Heart left ventricle (tissue), 16 donors: ENCODE measurements around the gene PRPSAP2. TPM values are rescaled to one million over a fixed set of nuclear protein-coding genes. Genes with fewer than 3 reads are reported as not detected.
A peak's percentile ranks its signal among the peaks of the same experiment; 100 is the strongest.

ENCODE experiments used
- ATAC-seq, 4 donors: fragments of 200-7000 bp; cut with Tn5 transposase; one replicate each; pipeline ENCODE4 v1.9.1; 2020 to 2022; ENCODE audit warnings: moderate library complexity in 4 of 4, mild to moderate bottlenecking in 3 of 4, moderate number of reproducible peaks in 1 of 4
- DNase-seq, 5 donors: peaks; one replicate each; pipeline ENCODE4 v3.0.0-alpha.2; 2020
- H3K27ac ChIP-seq, 12 donors: fragments of 200-600 bp; sonication (generic) in 4 of 12; one replicate each; pipeline versions ENCODE4 v1.5.0 to v1.8.0; 2016 to 2022; ENCODE audit warnings: mild to moderate bottlenecking in 2 of 12
- H3K27me3 ChIP-seq, 9 donors: fragments of 200-600 bp; sonication (generic) in 2 of 9; one replicate each; pipeline versions ENCODE4 v1.5.1 to v1.8.0; 2016 to 2022; ENCODE audit warnings: mild to moderate bottlenecking in 3 of 9
- H3K36me3 ChIP-seq, 9 donors: fragments of 200-600 bp; sonication (generic) in 2 of 9; one replicate each; pipeline versions ENCODE4 v1.5.0 to v1.8.0; 2018 to 2022; ENCODE audit warnings: mild to moderate bottlenecking in 2 of 9
- H3K4me1 ChIP-seq, 12 donors: fragments of 200-600 bp; sonication (generic) in 4 of 12; one replicate each; pipeline versions ENCODE4 v1.5.0 to v1.8.0; 2016 to 2022; ENCODE audit warnings: mild to moderate bottlenecking in 3 of 12
- H3K4me3 ChIP-seq, 12 donors: fragments of 200-600 bp; sonication (generic) in 4 of 12; one replicate each; pipeline versions ENCODE4 v1.5.0 to v1.8.0; 2017 to 2022; ENCODE audit warnings: mild to moderate bottlenecking in 9 of 12, moderate library complexity in 4 of 12
- H3K9me3 ChIP-seq, 12 donors: fragments of 200-600 bp; sonication (generic) in 4 of 12; one replicate each; pipeline versions ENCODE4 v1.5.0 to v1.8.0; 2016 to 2022; ENCODE audit warnings: mild to moderate bottlenecking in 1 of 12
- CTCF ChIP-seq, 12 donors: fragments of 200-600 bp; sonication (generic) in 4 of 12; IDR thresholded peaks; one replicate each; pipeline versions ENCODE4 v1.5.0 to v1.8.0; 2018 to 2022; ENCODE audit warnings: antibody characterized with exemption in 12 of 12, mild to moderate bottlenecking in 5 of 12
- POLR2A ChIP-seq, 2 donors: fragments of 450-650 bp; IDR thresholded peaks; one replicate each; pipeline ENCODE4 v1.6.1; 2017; ENCODE audit warnings: antibody characterized with exemption in 2 of 2, mild to moderate bottlenecking in 2 of 2, moderate library complexity in 2 of 2
- WGBS, 4 donors: extraction: QIAGEN DNeasy Blood & Tissue Kit in 2 of 4; methylation state at CpG; one replicate each; pipeline versions ENCODE4 v1.1.5 to v1.1.7; 2013 to 2018; 5-methylcytosine and 5-hydroxymethylcytosine counted together
- intact Hi-C, 10 donors: fragments of 100-400 bp; cut with DNase I; formaldehyde crosslinking; loops; one replicate each; pipeline versions ENCODE4 v1.11.1 to v1.14.2; 2022
- polyA plus RNA-seq, 2 donors: library from polyadenylated mRNA; stranded (reverse); fragments of 200-250 nt; gene quantifications; one replicate each; pipeline ENCODE4 v1.2.3, GENCODE V29; 2013
- total RNA-seq, 9 donors: library from RNA; depleted of rRNA in 2 of 9; stranded (reverse); fragments of >200 nt in 2 of 9; fragmentation: NEBNext Ultra II Directional in 3 of 9; extraction: Animal tissue kit (Norgen Biotek cat#: 25700) in 3 of 9; gene quantifications; one replicate each; pipeline versions ENCODE4 v1.1.0 to v1.2.4, GENCODE V29; 2016 to 2023
- donor health status: ischemic (EF 13 %, LVEDD 7.1; RV severe dilation, severe dysfunction).
- donor health status: healthy with polysubstance abuse.
- donor health status: DM: no; HTN: yes; CAD: no.
- donor health status: DM: no; HTN: no; CAD: no.
- donor health status: ischemic (EF 25% LVEDD 6.9; RV normal size, moderate dysfunction).
- donor health status: ischemic (EF 25% LVEDD 5.7; RV mildly dilated, moderate dysfunction).
- donor health status: healthy.
- donor health status: DM: yes; HTN: yes; CAD: no.
- donor health status: ischemic (EF 35%, LVEDD 5.7; RV mildly dilated, moderate dysfunction).
- donor health status: nonischemic (EF 11% LVEDD 7.7; RV severe dilation, severe dysfunction).
- donor health status: DM: yes; HTN: yes; CAD: no.
- donor health status: PGD.
- donor health status: ischemic (EF 29% LVEDD 5.4; RV normal size, mild dysfunction).
- donor health status: nonischemic (EF 23%, LVEDD 6.1; RV moderate dilation, normal function).

Gene PRPSAP2
- total and polyA plus RNA-seq, 11 donors = 11.0 to 26.2 (median 17.8) TPM

- Histone ChIP-seq H3K4me1 (peaks cover 0 to 2% (median 0%) of the 10 kb centered on the region in 12 donors), H3K27me3 (no peaks in the 10 kb centered on the region), H3K36me3 (no peaks in the 10 kb centered on the region), H3K27ac (no peak overlapping the region), H3K9me3 (no peaks in the 10 kb centered on the region), H3K4me3 (no peak overlapping the region)
- WGBS, 4 donors = 80 to 84% (median 81%) methylated on average over 6 of the region's 6 CpGs
- intact Hi-C loops = loop anchor here in 1 of 10 donors (2.0 kb wide), 1 partner anchor 20 kb away; no protein-coding TSS in a partner anchor
- TF ChIP-seq POLR2A (IDR thresholded peaks at IDR 0.05) (no peak), CTCF (IDR thresholded peaks at IDR 0.05) (no peak)
- ATAC-seq = no peak
- no peak for DNase-seq
These were observed 104.5 kb downstream of the PRPSAP2 start for GRCh38 chr17:18962494-18962815.

- Histone ChIP-seq H3K4me1 (peaks cover 0 to 2% (median 0%) of the 10 kb centered on the region in 12 donors), H3K27ac (no peak overlapping the region), H3K4me3 (no peak overlapping the region), H3K27me3 (no peaks in the 10 kb centered on the region), H3K9me3 (no peaks in the 10 kb centered on the region), H3K36me3 (no peaks in the 10 kb centered on the region)
- DNase-seq = peak in 1 of 5 donors; percentile 52
- WGBS, 4 donors = 86 to 94% (median 90%) methylated on average over 14 to 23 of the region's 23 CpGs
- intact Hi-C loops = loop anchor here in 1 of 10 donors (2.0 kb wide), 1 partner anchor 19 kb away; no protein-coding TSS in a partner anchor
- ATAC-seq = no peak
- TF ChIP-seq CTCF (IDR thresholded peaks at IDR 0.05) (no peak), POLR2A (IDR thresholded peaks at IDR 0.05) (no peak)
These were observed 105.4 kb downstream of the PRPSAP2 start for GRCh38 chr17:18963126-18964017.

GRCh38 chr17:18964018-18964351 lies 106.1 kb downstream of the PRPSAP2 start:
- intact Hi-C loops = no loop called here
- H3K4me1 ChIP-seq = peaks cover 0 to 2% (median 0%) of the 10 kb centered on the region in 12 donors
- WGBS, 4 donors = 88 to 90% (median 89%) methylated on average over 9 of the region's 9 CpGs

More at GRCh38 chr17:18964018-18964351, 106.1 kb downstream of the PRPSAP2 start:
- Histone ChIP-seq H3K9me3 (no peaks in the 10 kb centered on the region), H3K4me3 (no peak overlapping the region), H3K27ac (no peak overlapping the region), H3K36me3 (no peaks in the 10 kb centered on the region), H3K27me3 (no peaks in the 10 kb centered on the region)
- DNase-seq (no peak), ATAC-seq (no peak)
- TF ChIP-seq CTCF (IDR thresholded peaks at IDR 0.05) (no peak), POLR2A (IDR thresholded peaks at IDR 0.05) (no peak)
